ENCODE data around the gene ELP4.

The ELP4 gene

GRCh38 chr11:31792036-31792435 lies 282.5 kb downstream of the ELP4 start:
- DNase-seq: no peak
- in situ Hi-C loops (cut with MboI; ENCODE audit: low pct_unique_long_range_greater_than_20kb, low sequenced_read_pairs): no loop called here

GRCh38 chr11:31792456-31792855 lies 282.9 kb downstream of the ELP4 start:
- in situ Hi-C loops (cut with MboI; ENCODE audit: low pct_unique_long_range_greater_than_20kb, low sequenced_read_pairs): no loop called here
- no peak for DNase-seq

DNA sequence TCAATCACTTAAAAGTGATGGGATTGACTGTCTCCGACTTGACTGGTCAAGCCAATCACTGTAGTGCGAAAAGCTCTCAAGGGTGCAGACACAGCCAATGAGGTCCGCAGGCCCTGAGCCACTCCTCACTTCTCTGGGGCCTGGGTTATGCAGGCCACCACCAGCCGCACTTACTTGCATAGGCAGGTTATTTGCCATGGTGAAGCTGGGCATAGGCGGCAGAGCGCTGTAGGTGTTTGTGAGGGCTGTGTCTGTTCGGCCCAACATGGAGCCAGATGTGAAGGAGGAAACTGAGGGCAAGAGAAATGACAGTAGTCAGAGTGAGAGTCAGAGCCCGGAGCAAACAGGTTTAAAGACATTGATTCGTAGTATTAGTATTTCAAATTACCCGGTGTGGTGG lies 283.7 kb downstream of the ELP4 start:
- no peak for DNase-seq
- in situ Hi-C loops (cut with MboI; ENCODE audit: low pct_unique_long_range_greater_than_20kb, low sequenced_read_pairs): no loop called here

DNA sequence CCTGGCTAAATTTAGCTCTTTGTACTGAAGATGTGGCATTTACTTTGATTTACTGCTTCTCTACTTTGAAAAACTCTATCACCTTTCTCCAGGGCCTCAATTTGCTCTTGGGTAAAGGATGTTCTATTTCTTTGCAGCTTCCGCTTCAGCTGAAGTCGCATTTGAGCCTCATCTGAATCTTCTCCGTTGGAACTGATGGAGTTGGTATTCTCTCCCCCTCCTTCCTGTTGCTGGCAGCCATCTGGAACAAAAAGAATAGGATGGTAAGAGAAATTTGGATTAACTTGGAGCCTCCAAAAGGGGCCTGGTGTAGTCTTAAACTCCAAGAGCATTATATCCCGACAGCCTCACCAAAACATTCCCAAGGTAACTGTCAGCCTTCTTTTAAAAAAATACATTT lies 285.0 kb downstream of the ELP4 start:
- in situ Hi-C loops (cut with MboI; ENCODE audit: low pct_unique_long_range_greater_than_20kb, low sequenced_read_pairs): no loop called here

DNA sequence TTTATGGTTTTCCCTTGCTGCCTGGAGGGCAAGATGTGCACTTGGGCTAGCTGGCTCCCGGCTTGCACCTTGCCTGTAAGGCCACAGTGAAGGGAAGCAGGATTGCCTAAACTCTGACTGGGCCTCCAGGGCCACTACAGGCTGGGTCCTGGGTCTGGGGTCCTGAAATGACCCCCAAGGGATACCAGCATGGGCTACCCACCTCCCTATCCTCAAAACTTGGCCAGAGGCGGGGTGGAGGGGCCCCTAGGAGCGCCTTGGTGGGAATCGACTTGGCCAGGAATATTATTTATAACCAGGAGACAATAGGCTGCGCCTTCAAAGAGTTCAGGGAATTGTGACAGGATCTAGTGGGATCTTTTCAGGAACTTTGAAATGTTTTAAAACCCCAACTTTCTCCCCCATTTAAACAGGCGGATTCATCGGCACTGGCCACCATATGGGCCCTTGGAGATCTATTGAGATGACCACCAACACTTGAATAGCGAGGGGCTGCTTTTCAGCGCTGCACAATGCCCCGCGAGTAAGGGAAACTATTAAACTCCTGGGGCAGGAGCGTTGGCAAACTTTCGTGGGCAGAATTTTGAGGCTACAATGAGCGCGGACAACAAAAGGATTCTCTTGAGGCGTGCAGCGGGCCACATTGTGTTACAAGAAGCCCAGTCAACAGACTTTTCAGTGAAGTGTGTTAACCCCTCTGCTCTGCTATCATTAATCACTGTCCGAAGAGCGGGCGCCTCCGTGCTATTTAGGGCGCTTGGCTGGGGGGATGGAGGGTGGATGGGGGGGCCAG lies 286.3 kb downstream of the ELP4 start:
- no peak for DNase-seq
- in situ Hi-C loops (cut with MboI; ENCODE audit: low pct_unique_long_range_greater_than_20kb, low sequenced_read_pairs): no loop called here

More for the DNA sequence above, 285.0 kb downstream of the ELP4 start:
- no peak for DNase-seq

DNA sequence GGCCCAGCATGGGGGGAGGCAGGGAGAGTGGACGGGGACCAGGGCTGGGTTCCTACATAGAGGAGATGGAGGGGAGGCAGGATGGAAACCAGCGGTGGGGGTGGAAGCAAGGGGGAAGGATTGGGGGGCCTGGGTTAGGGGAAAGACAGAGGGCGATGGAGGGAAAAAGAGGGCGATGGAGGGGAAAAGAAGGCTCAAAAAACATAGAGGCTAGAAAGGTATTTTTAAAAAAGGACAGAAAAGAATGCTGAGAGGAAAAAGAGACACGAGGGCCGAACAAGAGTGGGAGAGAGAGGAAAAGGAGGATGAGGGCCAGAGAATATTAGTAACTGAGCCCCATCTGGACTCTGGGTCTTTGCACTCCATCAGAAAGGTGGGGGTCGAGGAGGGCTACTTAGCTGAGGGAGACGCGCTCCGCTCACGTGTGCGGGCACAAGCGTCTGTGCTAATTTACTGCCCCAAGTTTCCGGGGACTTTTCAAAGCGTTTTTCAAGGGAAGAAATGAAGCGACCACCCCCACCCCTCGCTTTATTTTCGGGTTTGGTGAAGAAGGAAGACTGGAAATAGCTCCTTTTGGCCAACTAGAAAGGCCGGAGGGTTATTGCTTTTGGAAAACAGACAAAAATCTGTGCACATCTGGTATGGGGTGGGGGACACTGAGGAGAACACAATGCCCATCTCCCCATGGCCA lies 287.1 kb downstream of the ELP4 start:
- in situ Hi-C loops (cut with MboI; ENCODE audit: low pct_unique_long_range_greater_than_20kb, low sequenced_read_pairs): no loop called here
- no peak for DNase-seq

DNA sequence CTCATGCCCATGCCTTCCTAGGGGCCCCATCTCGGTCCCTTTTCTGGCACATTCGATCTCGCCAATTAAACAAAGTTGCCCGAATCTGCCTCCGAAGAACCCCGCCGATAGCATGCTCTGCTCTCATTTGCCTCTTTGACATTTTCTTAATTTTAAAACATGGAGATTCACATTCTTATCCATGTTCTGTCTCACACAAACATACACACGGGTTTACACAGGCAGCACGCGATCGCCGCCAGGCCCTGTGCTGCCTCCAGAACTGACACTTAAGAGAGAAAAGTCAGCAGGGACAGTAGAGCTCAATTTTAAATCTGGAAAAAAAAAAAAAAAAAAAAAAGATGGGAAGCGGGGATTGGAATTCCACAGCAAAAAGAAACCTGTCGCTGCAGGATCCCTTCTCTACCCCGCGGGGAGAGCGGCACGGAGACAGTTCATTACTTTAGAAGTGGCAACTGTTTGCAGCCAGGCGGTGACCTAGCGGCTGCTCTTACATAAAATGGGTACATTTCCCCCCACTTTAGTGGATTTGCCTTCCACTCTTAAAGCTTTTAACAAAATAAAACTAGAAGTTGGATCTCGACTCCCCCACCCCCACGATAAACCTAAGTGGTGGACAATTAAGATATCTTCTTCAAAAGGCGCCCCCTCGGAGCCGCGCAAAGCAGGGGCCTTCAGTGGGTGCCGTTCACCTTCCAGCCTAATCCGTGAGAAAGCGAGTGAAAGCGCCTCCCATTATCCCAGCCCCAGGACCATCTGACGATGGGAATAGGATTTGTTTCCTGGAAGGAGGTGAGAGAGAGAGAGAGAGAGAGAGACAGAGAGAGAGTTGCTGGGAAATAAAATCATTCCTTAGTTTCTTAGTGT lies 287.9 kb downstream of the ELP4 start:
- in situ Hi-C loops (cut with MboI; ENCODE audit: low pct_unique_long_range_greater_than_20kb, low sequenced_read_pairs): no loop called here
- no peak for DNase-seq

DNA sequence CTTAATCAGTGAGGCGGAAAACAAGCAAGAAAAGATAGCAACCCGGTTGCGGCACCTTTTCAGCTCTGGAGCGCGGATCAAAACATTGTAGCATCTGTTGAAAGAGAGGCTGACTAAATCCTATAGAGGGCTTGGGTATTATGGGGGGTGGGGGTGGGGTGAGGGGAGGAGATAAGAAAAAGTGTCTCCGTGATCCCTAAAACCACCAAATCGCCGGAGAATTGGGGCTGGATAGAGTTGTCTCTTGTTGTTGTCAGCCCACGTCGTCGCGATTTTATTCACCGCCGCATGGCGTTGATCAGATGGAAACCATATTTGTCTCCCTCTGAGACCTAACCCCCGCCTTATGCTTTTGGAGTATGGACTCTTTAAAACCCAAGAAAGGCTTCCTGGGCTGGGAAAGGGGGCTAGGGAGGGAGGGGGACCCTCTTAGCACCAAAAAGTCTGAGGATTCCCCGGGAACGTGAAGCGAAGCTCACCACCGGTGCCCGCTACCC lies 288.5 kb downstream of the ELP4 start:
- DNase-seq: no peak
- in situ Hi-C loops (cut with MboI; ENCODE audit: low pct_unique_long_range_greater_than_20kb, low sequenced_read_pairs): no loop called here

- in situ Hi-C loops (cut with MboI; ENCODE audit: low pct_unique_long_range_greater_than_20kb, low sequenced_read_pairs): no loop called here
These were observed 289.2 kb downstream of the ELP4 start for GRCh38 chr11:31798554-31799434.

GRCh38 chr11:31799435-31800397 lies 290.1 kb downstream of the ELP4 start:
- DNase-seq: no peak
- in situ Hi-C loops (cut with MboI; ENCODE audit: low pct_unique_long_range_greater_than_20kb, low sequenced_read_pairs): no loop called here

More at GRCh38 chr11:31798554-31799434, 289.2 kb downstream of the ELP4 start:
- DNase-seq: no peak

DNA sequence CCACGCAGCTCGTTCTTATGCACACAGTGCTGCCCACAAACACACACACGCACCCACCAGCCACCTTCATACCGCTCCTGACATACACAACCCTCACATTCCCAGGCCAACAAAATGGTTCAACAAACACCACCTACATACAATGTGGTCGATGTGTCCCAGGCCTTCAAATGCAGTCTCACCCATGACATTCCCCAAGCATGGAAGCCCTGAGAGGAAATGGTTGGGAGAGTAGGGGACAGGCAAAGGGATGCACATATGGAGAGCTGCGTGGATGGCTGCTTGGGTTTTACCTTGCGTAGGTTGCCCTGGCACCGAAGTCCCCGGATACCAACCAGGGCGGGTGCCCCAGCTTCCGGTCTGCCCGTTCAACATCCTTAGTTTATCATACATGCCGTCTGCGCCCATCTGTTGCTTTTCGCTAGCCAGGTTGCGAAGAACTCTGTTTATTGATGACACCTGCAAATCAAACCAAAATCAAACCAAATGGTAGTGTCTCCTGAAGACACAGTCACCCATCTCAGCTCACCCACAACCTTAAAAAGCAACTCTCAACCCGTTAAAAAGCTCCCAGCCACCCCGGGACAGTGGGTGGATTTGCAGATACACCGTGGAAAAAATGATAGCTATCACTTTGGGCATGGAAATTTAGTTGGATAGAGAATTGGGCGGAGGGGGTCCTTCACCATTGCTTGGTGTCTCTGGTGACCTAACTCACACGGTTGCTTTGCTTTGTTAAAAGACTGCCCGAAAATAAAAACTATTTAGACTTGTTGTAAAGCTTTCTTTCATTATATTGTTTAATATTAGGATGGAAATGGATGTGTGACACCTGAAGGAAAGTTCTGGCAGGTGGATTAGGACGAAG lies 291.1 kb downstream of the ELP4 start:
- no peak for DNase-seq
- in situ Hi-C loops (cut with MboI; ENCODE audit: low pct_unique_long_range_greater_than_20kb, low sequenced_read_pairs): no loop called here

DNA sequence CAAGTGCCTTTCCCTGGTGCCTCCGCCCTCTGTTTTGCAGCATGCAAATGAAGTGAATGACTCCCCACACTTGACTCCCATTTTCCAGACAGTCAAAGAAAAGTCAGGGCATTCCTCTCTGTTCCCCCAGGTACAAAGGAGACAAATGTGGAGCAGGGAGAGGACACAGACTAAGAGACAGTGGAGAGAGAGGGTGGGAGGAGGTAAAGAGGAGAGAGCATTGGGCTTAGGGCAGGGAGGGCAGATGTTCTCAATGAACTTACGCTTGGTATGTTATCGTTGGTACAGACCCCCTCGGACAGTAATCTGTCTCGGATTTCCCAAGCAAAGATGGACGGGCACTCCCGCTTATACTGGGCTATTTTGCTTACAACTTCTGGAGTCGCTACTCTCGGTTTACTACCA lies 291.7 kb downstream of the ELP4 start:
- DNase-seq: no peak
- in situ Hi-C loops (cut with MboI; ENCODE audit: low pct_unique_long_range_greater_than_20kb, low sequenced_read_pairs): no loop called here

DNA sequence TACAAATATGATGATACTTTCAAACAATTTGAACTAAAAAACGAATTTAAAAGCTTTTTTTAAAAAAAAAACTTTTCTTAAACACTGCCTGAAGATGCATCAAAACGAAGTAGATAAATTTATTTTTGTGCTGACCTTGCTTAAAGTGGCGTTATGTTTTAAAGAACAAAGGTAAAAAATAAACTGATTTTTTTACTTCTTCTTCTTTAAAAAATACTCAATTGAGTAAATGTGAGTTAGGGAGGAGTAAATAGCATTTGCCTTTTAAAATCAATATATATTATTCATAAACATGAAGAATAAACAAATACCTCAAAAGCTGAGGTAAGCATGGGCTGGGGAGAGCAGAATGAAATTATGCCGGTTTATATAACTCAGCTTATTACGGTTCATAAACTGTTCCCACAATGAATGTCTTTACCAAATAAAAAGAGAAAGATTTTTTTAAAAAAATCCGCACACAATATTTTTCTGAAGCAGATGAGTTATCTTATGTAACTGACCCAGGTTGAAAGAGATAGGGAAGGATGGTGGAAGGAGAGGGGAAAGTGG lies 292.5 kb downstream of the ELP4 start:
- in situ Hi-C loops (cut with MboI; ENCODE audit: low pct_unique_long_range_greater_than_20kb, low sequenced_read_pairs): no loop called here

GRCh38 chr11:31802609-31802989 lies 293.0 kb downstream of the ELP4 start:
- DNase-seq: no peak
- in situ Hi-C loops (cut with MboI; ENCODE audit: low pct_unique_long_range_greater_than_20kb, low sequenced_read_pairs): no loop called here

More for the DNA sequence above, 292.5 kb downstream of the ELP4 start:
- DNase-seq: no peak

GRCh38 chr11:31802990-31803812 lies 293.6 kb downstream of the ELP4 start:
- in situ Hi-C loops (cut with MboI; ENCODE audit: low pct_unique_long_range_greater_than_20kb, low sequenced_read_pairs): no loop called here
- DNase-seq: no peak

All from KBM-7 (cell line).